Measurements from ENCODE around the gene ZNF74.
"Not testable (repeated sequence)": the region's sequence is repeated elsewhere in the genome, so short reads cannot be mapped to it uniquely, and the experiment has no call there.

The ZNF74 gene

GRCh38 chr22:20400606-20401375, 6.8 kb downstream of the ZNF74 start:
- DNase-seq (ENCODE audit: low spot score): no peak

- no peak for DNase-seq (ENCODE audit: low spot score)
Measured at GRCh38 chr22:20401376-20402014, 7.5 kb downstream of the ZNF74 start.

DNA sequence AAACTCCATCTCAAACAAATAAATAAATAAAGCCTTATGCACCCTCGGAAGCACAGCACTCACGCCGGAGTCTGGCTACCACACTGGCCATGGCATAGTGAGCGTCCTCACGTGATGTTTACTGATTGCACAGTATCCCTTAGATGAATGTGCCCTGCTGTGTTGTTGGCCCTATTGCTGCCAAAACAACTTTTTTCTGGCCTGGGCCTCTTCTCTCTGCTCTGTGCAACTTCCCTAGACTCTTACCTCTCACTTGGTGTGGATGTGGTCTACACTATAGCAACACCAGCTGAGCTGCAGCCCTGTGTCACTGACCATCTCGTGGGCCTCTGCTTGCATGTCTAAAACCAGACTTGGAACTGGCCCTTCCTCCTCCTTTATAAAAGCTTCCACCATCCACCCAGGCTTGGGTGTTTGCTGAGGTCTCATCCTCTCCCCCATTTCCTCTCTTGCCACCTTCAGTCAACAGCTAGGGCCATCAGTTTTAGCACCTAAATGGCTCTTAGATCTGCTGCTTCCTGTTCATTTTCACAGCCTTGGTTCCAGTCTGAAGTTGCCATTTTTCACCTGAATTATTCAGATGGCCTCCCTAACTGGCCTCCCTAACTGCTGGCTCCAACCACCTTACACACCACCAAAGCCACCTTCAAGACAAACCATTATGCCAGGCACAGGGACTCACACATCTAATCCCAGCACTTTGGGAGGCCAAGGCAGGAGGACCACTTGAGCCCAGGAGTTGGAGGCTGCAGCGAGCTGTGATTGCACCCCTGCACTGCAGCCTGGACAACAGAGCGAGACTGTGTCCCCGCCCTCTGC, 9.2 kb downstream of the ZNF74 start:
- DNase-seq (ENCODE audit: low spot score): no peak

GRCh38 chr22:20403779-20404140, 9.8 kb downstream of the ZNF74 start:
- no peak for DNase-seq (ENCODE audit: low spot score)

DNA sequence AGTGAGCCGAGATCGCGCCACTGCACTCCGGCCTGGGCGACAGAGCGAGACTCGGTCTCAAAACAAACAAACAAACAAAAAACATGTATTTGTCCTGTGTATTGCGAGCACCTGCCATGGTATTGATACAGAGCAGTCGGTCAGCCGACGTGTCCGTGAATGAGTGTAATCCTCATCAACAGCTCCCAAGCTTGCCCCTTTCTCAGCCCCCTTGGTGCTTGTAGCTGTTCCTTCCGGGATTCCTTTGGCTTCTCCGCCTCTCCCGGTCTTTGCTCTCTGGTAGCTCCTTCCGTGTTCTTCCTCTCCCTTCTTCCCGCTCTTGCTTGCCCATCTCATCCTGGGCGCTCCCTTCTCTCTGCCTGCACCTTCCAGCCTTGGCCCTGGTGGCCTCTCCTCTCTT, 10.9 kb downstream of the ZNF74 start:
- no peak for DNase-seq (ENCODE audit: low spot score)

- no peak for DNase-seq (ENCODE audit: low spot score)
Measured at GRCh38 chr22:20405291-20405930, 11.5 kb downstream of the ZNF74 start.

DNA sequence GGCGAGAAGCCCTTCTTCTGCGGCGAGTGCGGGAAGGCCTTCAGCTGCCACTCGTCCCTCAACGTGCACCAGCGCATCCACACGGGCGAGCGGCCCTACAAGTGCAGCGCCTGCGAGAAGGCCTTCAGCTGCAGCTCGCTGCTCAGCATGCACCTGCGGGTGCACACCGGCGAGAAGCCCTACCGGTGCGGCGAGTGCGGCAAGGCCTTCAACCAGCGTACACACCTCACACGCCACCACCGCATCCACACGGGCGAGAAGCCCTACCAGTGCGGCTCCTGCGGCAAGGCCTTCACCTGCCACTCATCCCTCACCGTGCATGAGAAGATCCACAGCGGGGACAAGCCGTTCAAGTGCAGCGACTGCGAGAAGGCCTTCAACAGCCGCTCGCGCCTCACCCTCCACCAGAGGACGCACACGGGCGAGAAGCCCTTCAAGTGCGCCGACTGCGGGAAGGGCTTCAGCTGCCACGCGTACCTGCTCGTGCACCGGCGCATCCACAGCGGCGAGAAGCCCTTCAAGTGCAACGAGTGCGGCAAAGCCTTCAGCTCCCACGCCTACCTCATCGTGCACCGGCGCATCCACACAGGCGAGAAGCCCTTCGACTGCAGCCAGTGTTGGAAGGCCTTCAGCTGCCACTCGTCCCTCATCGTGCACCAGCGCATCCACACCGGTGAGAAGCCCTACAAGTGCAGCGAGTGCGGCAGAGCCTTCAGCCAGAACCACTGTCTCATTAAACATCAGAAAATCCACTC, 12.2 kb downstream of the ZNF74 start:
- no peak for DNase-seq (ENCODE audit: low spot score)

DNA sequence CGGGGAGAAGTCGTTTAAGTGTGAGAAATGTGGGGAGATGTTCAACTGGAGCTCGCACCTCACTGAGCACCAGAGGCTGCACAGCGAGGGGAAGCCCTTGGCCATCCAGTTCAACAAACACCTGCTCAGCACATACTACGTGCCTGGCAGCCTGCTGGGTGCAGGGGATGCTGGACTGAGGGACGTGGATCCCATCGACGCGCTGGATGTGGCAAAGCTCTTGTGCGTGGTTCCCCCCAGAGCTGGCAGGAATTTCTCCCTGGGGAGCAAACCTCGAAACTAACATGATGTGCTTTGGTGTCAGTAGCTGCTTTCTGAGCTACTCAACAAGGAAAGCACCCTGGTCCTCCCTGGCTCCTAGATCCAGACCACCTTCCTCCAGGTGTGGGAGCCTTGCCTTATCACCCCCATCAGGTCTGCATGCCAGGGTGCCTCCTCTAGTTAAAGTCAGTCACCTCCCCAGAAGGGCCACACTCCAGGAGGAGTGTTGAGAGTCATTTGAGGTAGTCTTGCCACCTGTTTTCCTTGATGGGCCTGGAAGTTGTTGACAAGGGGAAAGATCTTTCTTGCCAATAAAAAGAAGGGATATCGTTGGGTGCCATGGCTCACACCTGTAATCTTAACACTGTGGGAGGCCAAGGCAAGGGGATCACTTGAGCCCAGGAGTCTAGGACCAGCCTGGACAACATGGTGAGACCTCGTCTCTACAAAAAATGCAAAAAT, 12.9 kb downstream of the ZNF74 start:
- DNase-seq (ENCODE audit: low spot score): no peak

DNA sequence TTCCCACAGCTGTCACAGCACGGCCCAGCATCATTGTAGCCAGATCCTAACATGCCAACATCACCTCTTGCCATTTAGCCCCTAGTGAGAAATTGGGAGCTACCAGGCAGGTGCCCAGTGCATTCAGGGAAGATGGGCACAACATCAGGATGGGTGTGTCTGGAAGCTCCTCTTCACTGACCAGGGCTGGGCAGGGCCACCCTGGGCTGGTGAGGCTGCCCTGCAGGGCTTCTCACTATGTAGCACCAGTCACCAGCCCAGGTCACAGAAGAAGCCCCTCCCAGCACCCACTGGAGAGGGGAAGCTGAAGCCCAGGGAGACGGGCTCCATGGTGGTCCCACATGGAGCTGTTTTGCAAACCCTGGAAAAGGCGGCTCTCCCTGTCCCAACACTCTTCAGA, 13.9 kb downstream of the ZNF74 start:
- DNase-seq (ENCODE audit: low spot score): no peak

DNA sequence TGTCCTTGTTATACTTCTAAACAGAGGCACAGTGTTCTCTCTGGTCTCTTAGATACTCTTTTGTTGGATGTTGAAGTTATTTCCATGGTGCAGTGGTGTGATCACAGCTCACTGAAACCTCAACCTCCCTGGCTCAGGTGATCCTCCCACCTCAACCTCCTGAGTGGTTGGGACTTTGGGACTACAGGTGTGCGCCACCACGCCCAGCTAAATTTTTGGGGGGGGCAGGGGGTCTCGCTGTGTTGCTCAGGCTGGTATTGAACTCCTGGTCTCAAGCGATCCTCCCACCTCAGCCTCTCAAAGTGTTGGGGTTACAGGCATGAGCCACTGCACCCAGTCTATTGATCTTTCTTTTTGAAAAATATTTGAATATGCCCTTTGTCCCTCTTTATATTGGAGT, 14.9 kb downstream of the ZNF74 start:
- no peak for DNase-seq (ENCODE audit: low spot score)

DNA sequence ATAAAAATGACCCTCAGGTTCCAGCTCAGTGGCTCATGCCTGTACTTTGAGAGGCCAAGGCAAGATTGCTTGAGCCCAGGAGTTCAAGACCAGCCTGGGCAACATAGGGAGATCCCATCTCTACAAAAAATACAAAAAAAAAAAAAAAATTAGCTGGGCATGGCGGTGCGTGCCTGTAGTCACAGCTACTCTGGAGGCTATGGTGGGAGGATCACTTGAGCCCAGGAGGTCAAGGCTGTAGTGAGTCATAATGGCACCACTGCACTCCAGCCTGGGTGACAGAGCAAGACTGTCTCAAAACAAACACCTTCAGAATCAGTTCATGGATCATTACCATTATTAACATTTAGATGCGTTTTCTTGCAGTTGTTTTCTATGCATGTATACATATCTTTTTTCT, 15.4 kb downstream of the ZNF74 start:
- not testable (repeated sequence) for DNase-seq (ENCODE audit: low spot score)

DNA sequence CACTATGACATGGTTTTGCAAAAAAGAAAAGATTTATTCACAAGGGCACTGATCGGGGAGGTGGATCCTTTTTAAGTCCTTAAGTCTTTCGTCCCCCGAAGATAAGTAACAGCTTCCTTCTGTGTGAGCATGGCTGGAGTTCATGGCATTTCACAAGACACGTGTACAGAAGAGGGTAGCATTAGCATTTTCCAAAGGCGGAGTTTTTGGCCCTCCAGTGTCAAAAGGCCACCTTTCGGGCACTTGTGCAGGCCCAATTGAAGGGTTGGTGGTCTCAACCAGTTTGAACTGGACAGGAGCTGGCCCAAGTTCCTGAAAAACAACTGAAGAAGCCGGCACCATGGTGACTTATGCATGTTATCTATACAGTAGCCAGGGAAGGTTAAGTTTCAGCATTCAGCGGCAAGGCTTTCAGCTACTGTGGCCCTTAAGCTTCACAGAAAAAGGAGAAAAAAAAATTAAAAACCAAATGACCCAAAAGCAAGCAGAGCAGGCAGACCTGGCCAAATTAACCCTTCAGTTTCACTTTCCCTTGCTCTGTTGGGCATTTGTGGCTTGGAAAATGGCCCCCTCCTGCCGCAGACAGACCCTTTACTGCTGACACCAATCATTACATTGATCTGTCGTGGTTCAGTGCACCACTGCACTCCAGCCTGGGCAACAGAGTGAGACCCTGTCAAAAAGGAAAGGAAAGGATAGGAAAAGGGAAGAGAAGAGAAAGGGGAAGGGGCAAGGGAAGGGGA, 18.7 kb downstream of the ZNF74 start:
- no peak for DNase-seq (ENCODE audit: low spot score)

DNA sequence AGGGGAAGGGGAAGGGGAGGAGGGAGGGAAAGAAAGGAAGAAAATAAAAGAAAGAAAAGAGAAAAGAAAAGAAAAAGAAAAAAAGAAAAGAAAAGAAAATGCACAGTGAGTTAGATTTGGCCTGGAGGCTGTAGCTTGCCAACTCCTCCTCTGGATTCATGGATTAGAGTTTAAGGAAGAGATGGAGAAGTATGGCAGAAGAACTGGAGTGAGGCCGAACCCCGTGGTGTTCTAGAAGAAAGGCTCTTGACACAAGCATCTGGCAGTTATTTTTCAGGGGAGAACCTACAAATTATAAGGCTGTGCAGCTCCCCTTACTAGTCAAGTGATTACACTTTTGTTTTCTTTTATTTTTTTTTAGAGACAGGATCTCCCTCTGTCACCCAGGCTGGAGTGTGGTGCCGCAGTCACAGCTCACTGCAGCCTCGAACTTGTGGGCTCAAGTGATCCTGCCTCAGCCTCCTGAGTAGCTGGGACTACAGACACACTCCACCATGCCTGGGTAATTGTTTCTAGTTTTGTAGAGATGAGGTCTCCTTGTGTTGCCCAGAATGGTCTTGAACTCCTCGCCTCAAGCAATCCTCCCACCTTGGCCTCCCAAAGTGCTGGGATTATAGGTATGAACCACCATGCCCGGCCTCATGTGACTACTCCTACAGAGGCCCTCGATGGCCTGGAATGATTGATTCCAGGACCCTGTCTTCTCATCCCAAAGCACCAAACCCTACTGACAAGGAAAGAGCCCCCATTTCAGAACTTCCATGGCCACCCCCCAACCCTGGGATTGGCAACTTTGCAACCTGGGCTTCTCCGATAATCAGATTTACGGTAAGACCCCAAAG, 19.5 kb downstream of the ZNF74 start:
- DNase-seq (ENCODE audit: low spot score): no peak

DNA sequence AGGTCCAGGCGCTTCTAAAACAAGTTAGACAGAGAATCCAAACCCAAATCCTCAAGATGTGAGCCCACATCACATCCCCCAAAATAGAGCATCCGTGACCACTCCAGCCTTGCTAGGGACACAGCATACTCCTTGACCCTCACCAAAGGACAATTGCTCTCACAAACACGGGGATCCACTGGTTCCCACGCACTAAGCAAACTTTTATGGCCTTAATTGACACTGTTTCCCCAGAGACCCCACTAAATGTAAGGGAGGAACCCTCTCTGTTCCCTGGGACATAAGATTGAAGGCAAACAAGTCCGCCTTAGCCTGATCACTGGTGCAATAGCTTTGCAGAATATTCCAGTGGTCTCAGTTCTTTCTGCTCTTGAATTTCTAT, 20.1 kb downstream of the ZNF74 start:
- DNase-seq (ENCODE audit: low spot score): no peak

DNA sequence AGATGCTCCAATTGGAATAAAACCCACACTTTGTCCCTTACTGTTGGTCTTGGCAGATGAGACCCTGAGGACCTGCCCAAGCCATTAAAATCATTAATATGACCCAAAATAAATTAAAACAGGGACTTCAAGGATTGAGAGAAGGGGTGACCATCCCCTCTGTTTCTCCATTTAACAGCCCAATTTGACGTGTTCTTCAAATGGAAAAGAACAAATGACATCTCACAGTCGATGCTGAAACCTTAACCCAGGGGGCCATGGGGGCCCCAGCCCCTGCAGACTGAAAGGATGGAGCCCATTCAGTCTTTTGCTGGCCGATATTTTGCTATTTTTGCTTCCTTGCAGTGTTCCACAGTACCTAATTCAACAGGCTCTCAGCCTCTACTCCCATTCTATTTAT, 20.5 kb downstream of the ZNF74 start:
- no peak for DNase-seq (ENCODE audit: low spot score)

DNA sequence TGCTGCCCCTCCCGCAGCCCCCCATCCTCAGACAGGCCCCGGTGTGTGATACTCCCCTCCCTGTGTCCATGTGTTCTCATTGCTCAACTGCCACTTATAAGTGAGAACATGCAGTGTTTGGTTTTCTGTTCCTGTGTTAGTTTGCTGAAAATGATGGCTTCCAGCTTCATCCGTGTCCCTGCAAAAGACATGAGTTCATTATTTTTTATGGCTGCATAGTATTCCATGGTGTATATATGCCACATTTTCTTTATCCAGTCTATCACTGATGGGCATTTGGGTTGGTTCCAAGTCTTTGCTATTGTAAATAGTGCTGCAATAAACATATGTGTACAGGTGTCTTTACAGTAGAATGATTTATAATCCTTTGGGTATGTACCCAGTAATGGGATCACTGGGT, 21.3 kb downstream of the ZNF74 start:
- not testable (repeated sequence) for DNase-seq (ENCODE audit: low spot score)

DNA sequence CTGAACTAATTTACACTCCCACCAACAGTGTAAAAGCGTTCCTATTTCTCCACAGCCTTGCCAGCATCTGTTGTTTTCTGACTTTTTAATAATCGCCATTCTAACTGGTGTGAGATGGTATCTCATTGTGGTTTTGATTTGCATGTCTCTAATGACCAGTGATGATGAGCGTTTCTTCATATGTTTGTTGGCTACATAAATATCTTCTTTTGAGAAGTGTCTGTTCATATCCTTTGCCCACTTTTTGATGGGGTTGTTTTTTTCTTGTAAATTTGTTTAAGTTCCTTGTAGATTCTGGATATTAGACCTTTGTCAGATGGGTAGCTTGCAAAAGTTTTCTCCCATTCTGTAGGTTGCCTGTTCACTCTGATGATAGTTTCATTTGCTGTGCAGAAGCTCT, 21.7 kb downstream of the ZNF74 start:
- not testable (repeated sequence) for DNase-seq (ENCODE audit: low spot score)

- peak; percentile 68 for DNase-seq (ENCODE audit: low spot score)
Measured at GRCh38 chr22:20418211-20418788, 24.3 kb downstream of the ZNF74 start.

GRCh38 chr22:20419664-20419951, 25.7 kb downstream of the ZNF74 start:
- DNase-seq (ENCODE audit: low spot score): peak; percentile 12
